Upper lobe of right lung (tissue), 1 donor: ENCODE measurements around the gene TRIM21. TPM values are rescaled to one million over a fixed set of nuclear protein-coding genes. Genes with fewer than 3 reads are reported as not detected.
"Not testable (repeated sequence)": the region's sequence is repeated elsewhere in the genome, so short reads cannot be mapped to it uniquely, and the experiment has no call there.

Source experiments
- ATAC-seq: fragments of 200-7000 bp; cut with Tn5 transposase; one replicate; pipeline ENCODE4 v1.9.1; 2020; ENCODE audit warnings: mild to moderate bottlenecking, moderate library complexity
- DNase-seq: peaks from one replicate; pipeline ENCODE4 v3.0.0-alpha.2; 2020
- H3K27ac ChIP-seq: fragments of 200-600 bp; one replicate; pipeline ENCODE4 v1.8.0; 2022
- H3K27me3 ChIP-seq: fragments of 200-600 bp; one replicate; pipeline ENCODE4 v1.8.0; 2022; ENCODE audit warnings: mild to moderate bottlenecking
- H3K36me3 ChIP-seq: fragments of 200-600 bp; one replicate; pipeline ENCODE4 v1.8.0; 2022
- H3K4me1 ChIP-seq: fragments of 200-600 bp; one replicate; pipeline ENCODE4 v1.8.0; 2022
- H3K4me3 ChIP-seq: fragments of 200-600 bp; one replicate; pipeline ENCODE4 v1.8.0; 2022; ENCODE audit warnings: mild to moderate bottlenecking
- H3K9me3 ChIP-seq: fragments of 200-600 bp; one replicate; pipeline ENCODE4 v1.8.0; 2022
- CTCF ChIP-seq: fragments of 200-600 bp; IDR thresholded peaks from one replicate; pipeline ENCODE4 v1.8.0; 2022; ENCODE audit warnings: antibody characterized with exemption
- intact Hi-C: fragments of 100-400 bp; cut with DNase I; formaldehyde crosslinking; loops from one replicate; pipeline ENCODE4 v1.11.0; 2022
- total RNA-seq: library from RNA; stranded (reverse); fragmentation: NEBNext Ultra II Directional; extraction: Animal tissue kit (Norgen Biotek cat#: 25700); gene quantifications from one replicate; pipeline ENCODE4 v1.2.1, GENCODE V29; 2021
- donor health status: DM: no; HTN: yes; CAD: no; lungs with severe emphysema.

TRIM21 gene
- total RNA-seq, 1 donor from 2014 or later, result 34.1 TPM

- no peaks in the 10 kb centered on the region for H3K4me1 ChIP-seq
- no peaks in the 10 kb centered on the region for H3K27me3 ChIP-seq
- ATAC-seq (no peak), DNase-seq (no peak)
- H3K36me3 ChIP-seq, result no peaks in the 10 kb centered on the region
- H3K9me3 ChIP-seq, result no peaks in the 10 kb centered on the region
- intact Hi-C loops, result no loop called here
- no peak for TF ChIP-seq CTCF
- H3K4me3 ChIP-seq, result no peak overlapping the region
- no peak overlapping the region for H3K27ac ChIP-seq
Measured at GRCh38 chr11:4418403-4418802, 24.9 kb upstream of the TRIM21 start.

GRCh38 chr11:4416816-4417215 lies 23.3 kb upstream of the TRIM21 start:
- Histone ChIP-seq H3K27me3 (no peaks in the 10 kb centered on the region), H3K27ac (no peak overlapping the region), H3K9me3 (no peaks in the 10 kb centered on the region), H3K36me3 (no peaks in the 10 kb centered on the region), H3K4me3 (no peak overlapping the region), H3K4me1 (no peaks in the 10 kb centered on the region)
- no peak for ATAC-seq
- intact Hi-C loops, result no loop called here
- TF ChIP-seq CTCF, result no peak
- DNase-seq, result no peak

GRCh38 chr11:4416306-4416705 lies 22.8 kb upstream of the TRIM21 start:
- H3K36me3 ChIP-seq, result no peaks in the 10 kb centered on the region
- intact Hi-C loops, result no loop called here
- no peak for TF ChIP-seq CTCF
- DNase-seq (no peak), ATAC-seq (no peak)
- no peak overlapping the region for H3K4me3 ChIP-seq
- no peaks in the 10 kb centered on the region for H3K9me3 ChIP-seq
- no peaks in the 10 kb centered on the region for H3K27me3 ChIP-seq
- H3K27ac ChIP-seq, result no peak overlapping the region
- H3K4me1 ChIP-seq, result no peaks in the 10 kb centered on the region

GRCh38 chr11:4406206-4406605 lies 12.7 kb upstream of the TRIM21 start:
- H3K4me3 ChIP-seq, DNase-seq, intact Hi-C loops, H3K9me3 ChIP-seq, ATAC-seq, H3K4me1 ChIP-seq, H3K27ac ChIP-seq, H3K36me3 ChIP-seq, H3K27me3 ChIP-seq: not testable (repeated sequence)

GRCh38 chr11:4393858-4394223 lies 339 bp upstream of the TRIM21 start:
- TF ChIP-seq CTCF, result no peak
- H3K27me3 ChIP-seq, result no peaks in the 10 kb centered on the region
- intact Hi-C loops, result no loop called here
- H3K27ac ChIP-seq, result no peak overlapping the region
- peak overlapping the region; percentile 97 for H3K4me3 ChIP-seq
- H3K36me3 ChIP-seq, result peaks cover 15% of the 10 kb centered on the region
- no peak for DNase-seq
- peaks cover 13% of the 10 kb centered on the region for H3K4me1 ChIP-seq
- H3K9me3 ChIP-seq, result no peaks in the 10 kb centered on the region
- no peak for ATAC-seq

GRCh38 chr11:4388221-4388620 lies 5.3 kb downstream of the TRIM21 start:
- Histone ChIP-seq H3K36me3 (peaks cover 66% of the 10 kb centered on the region), H3K4me1 (peaks cover 7% of the 10 kb centered on the region), H3K27ac (no peak overlapping the region), H3K27me3 (no peaks in the 10 kb centered on the region), H3K9me3 (no peaks in the 10 kb centered on the region), H3K4me3 (no peak overlapping the region)
- intact Hi-C loops, result no loop called here
- ATAC-seq (no peak), DNase-seq (no peak)
- no peak for TF ChIP-seq CTCF
